ENCODE data around the gene PIP4K2A.
"Not testable (repeated sequence)": the region's sequence is repeated elsewhere in the genome, so short reads cannot be mapped to it uniquely, and the experiment has no call there.

The PIP4K2A gene

DNA sequence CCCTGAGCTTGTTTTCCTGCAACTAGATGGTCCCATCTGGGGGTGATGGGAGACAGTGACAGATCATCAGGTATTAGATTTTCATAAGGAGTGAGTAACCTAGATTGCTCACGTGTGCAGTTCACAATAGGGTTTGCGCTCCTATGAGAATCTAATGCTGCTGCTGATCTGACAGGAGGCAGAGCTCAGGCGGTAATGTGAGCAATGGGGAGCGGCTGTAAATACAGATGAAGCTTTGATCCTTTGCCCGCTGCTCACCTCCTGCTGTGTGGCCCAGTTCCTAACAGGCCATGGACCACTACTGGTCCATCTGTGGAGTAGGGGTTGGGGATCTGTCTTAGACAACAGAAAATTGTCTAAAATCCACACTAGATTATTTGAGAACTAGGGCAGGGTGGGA lies 22.3 kb downstream of the PIP4K2A start:
- not testable (repeated sequence) for DNase-seq

DNA sequence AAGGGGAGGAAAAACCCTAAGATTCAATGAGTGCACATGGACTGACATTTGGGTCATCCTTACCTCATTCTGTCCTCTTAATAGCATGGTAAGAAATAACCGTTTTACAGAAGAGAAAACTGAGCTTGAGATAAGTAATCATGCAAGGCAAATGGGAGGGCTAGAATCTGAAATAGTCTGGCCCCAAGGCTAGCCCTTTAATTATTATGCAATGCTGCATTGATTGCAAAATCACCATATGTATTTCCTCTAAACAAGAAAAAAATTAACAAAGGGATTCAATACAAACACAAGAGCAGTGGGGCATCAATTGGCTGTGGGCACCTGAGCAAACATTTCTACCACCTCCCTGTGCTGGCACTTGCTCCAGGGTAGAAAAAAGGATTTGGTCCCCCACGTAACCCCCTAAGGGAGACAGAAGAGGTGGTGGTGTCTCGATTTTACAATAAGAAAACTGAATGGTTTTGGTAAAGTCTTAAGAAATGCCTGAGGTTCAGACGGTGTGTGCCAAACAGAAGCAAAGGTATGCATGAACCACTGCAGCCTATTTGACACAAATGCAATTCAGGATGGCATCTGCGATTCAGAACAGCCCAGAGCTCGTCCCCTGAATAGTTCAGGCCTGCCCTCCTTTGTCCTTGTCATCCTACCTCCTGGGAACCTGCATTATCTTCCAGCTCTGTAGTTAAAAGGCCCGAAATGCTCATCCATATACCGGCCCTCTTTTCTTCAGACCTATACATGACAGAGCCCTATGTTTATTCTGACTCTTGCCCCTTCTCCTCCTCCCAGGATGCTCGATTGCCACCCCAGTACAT lies 23.6 kb downstream of the PIP4K2A start:
- no peak for DNase-seq

DNA sequence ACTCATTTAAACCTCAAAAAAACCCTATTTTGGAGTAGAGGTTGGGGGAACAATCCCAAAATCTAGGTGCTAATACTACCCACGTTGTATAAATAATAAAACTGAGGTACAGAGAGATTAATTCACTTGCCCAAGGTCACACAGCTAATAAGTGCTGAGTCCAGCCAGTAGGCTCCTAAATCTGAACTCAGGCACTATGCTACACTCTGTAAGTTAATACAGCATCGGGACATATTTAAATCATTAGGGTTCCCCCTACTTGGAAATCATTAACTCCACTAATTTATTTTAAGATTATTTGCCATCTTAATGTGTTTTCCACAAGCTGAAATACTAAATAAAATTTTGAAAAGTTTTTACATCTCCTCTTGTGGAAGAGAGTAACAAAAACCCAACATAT lies 24.2 kb downstream of the PIP4K2A start:
- no peak for DNase-seq

DNA sequence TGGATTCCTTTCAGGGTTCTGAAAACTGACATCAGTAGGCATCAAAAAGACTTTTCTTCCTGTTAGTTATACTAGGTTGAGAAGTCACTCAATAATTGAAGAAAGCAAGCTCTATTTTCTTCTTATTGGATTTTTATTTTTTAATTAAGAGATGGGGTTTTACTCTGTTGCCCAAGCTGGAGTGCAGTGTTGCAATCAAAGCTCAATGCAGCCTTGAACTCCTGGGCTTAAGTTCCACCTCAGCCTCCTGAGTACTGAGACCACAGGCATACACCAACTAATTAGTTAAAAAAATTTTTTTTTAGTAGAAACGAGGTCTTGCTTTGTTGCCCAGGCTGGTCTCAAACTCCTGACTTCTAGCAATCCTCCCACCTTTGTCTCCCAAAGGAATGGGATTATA lies 28.0 kb downstream of the PIP4K2A start:
- DNase-seq, result no peak

DNA sequence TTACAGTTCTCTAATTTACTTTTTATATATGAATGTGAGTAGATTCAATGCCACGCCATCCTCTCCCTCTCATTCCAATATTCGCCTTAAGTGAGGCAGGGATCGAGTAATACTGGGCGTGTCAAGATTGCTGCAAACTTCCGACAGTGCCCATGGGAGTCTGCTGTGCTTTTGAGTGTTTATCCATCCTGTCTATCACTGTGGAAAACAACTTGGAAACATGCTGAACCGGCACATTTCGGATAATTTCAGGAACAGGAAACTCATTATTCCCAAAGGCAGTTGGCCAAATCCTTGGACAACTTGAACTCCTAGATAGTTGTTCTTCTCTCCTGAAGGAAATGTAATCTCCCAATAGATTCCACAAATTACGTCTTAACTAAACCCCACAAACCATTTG lies 28.5 kb downstream of the PIP4K2A start:
- no peak for DNase-seq

DNA sequence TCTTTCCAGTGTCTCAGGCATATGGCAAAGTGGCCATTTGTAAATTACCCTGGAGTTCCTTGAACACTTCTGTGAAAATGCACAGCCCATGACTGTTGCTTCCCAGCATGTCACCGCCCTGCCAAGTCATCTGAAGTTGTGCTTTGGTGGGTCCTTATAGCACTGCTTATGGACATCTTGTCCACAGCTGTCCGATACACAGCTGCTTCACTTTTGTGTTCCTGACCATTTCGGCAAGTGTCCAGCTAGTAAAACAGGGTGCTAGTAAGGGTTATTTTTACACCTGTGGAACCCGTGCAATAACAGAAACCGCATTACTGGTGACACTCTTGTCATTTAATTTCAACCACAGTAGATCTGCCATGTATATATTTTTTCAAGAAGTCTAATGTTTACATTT lies 29.7 kb downstream of the PIP4K2A start:
- DNase-seq, result no peak

DNA sequence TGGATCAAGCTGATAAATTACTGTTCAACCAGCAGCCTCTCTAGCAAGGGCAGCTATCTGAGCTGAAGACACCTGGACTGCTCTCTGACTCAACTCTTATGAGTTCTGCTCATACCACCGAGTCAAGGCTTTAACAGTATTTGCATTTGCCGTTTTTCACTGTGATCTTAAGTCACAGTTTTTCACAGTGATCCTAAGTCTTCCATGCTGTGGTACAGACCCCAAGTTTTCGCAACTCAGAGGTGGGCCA lies 31.3 kb downstream of the PIP4K2A start:
- no peak for DNase-seq

DNA sequence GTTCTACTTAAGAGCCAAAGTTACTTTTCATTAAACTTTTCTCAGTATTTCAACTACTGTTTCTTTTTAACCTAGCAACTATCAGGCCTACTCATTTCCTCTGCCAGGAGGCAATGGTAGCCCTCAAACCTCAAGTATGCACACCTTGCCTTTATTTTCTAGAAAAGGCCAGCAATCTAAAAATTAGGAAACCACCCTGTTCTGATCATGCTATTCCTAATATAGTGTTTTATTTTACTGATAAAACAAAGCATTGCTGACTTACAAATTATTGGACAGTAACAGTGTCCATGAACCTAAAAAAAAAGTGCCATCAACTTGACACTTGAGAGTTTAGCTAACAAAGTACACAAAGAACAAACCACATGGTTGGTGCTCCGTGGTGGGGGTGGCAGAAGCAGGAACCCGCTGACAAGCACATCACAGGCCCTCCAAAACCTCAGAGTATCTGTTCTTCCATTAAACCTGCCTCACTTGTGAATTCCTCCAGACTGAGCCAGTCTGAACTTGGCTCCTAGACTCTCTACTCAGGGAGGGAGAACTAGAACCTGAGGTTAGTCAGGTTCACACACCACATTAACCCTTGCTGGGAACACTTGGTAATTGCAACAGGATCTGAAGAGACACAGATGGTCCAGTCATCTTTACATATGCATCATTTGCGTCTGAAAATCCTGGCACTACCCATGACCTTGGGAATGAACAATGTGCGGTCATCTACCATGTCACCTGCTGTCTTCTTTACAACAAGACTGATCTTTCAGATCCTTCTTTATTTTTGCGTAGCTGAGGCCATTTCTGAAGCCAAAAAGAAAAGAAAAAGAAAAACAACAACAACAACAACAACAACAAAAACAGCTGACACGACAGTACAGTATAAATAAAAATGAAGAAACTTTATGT lies 31.9 kb downstream of the PIP4K2A start:
- peak; percentile 62 for DNase-seq

DNA sequence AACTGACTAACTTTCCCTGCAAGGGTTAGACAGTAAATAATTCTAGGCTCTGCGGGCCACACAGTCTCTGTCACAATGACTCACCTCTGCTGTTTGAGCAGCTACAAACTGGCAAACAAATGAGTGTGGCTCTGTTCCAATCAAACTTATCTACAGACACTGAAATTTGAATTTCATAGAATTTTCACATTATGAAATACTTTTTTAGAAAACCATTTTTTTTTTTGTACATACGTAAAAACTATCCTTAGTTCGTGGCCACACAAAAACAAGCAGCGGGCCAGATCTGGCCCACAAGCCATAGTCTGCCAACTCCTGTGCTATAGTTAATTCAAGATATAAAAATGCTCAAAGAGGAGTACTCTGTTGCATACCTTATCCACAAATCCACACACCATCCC lies 32.6 kb downstream of the PIP4K2A start:
- DNase-seq, result peak; percentile 78

DNA sequence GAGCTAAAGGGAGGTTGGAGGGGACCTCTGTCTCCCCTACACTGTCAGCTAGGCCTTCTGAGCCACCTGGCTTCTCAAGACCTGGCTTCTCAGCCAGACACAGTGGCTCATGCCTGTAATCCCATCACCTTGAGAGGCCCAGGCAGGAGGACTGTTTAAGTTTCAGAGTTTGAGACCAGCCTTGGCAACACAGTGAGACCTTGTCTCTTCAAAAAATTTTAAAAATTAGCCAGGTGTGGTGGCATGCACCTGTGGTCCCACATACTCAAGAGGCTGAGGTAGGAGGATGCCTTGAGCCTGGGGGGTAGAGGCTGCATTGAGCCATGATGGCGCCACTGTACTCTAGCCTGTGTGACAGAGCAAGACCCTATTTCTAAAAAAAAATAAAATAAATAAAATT lies 33.1 kb downstream of the PIP4K2A start:
- no peak for DNase-seq

DNA sequence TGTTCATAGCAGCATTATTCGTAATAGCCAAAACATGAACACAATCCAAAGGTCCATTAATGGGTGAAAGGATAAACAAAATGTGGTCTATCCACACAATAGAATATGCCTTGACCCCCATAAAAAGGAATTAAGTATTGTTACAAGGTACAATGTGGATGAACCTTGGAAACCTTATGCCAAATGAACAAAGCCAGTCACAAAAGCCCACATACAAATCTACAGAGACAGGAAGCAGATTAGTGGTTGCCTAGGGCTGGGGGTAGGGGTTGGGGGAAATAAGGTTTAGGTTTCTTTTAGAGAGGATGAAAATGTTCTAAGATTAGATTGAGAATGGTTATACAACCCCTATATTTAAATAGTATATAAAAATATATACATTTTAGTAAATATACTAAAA lies 34.8 kb downstream of the PIP4K2A start:
- DNase-seq, result no peak

DNA sequence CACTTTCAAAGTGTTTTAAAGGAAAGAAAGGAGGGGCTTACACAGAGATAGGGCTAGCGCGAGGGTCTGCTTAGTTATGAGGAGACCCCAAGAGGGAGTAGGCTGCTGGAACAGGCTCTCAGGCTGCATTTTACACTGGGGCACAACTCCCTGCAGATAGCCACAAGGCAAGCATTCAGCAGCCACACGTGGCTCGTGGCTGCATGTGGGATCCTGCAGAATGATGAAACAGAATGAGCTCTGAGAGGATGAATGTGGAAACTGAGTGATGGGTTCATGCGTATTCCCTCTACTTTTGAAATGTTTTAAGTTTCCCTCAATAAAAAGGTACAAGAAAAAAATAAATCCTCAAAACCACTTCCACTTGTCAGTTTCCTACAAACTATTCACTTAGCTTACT lies 37.0 kb downstream of the PIP4K2A start:
- no peak for DNase-seq

DNA sequence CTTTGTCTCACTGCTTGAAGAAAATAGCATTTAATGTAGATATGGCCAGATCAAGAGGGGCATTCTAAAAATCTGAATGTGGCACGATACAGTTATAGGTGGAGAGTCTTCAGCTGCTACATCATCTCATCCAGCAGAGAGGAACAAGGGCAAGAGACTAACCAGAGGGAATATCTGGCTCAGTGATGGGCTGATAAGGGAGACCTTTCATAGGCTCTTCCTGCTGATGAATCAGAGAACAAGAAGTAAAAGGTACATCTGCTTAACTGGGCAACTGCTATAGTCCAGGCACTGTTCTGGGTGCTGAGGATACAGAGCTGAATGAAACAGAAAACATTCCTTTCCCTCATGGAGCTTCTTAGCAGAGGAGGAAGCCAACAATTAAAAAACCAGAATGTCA lies 37.9 kb downstream of the PIP4K2A start:
- DNase-seq, result no peak

DNA sequence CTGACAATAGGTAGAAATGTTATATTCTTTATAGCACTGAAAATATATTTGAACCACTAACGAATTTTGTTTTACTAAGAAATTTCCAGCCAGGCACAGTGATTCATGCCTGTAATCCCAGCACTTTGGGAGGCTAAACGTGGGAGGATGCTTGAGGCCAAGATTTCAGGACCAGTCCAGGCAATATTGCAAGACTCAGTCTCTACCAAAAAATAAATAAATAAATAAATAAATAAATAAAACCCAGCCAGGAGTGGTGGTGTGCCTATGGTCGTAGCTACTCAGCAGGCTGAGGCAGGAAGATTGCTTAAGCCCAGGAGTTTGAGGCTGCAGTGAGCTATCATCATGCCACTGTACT lies 39.8 kb downstream of the PIP4K2A start:
- no peak for DNase-seq

DNA sequence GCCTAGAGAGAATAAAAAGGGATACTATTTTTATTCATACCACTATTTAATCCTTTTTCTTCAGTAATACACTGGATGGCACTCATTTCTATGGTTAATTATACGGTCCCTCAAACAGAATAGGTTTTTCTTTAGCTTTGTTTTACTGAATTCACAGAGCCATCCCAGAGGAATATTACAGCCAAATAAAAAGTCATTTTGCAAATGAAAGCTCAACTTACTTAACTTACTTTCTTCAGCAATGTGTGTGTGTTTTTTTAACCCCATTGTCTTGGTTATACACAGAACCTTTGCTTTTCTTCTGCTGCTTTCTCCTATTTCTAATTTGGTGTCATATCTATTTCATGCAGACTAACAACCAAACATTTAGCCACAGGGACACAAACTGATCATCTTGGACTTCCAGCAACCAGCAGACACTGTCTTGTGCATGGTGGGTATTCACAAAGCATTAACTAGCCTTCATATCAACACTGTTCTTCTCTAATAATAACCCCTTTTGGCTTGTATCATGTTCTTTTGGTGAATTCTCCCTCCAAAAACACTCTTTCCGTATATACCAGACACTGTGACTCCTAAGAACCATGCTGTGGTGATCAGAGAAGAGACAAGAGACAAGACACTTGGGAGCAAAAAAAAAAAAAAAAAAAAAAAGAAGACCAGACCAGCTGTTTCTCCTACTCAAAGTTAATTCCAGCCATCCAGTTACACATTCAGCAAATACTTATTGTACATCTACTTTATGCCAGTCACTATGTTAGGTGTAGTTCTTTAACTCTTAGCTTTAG lies 40.4 kb downstream of the PIP4K2A start:
- no peak for DNase-seq

DNA sequence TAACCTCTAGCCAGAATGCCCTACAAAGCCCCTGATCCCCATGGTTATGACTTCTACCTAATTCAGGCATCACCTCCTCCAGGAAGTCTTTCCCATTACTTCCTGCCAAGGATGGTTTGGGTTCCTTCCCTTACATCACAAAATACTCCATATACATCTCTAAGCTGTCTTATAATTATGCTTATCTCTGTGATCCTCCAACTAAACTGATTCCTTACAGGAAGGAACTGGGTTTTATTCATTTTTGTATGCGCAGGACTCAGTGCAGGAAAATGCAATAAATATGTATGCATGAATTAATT lies 41.3 kb downstream of the PIP4K2A start:
- no peak for DNase-seq

DNA sequence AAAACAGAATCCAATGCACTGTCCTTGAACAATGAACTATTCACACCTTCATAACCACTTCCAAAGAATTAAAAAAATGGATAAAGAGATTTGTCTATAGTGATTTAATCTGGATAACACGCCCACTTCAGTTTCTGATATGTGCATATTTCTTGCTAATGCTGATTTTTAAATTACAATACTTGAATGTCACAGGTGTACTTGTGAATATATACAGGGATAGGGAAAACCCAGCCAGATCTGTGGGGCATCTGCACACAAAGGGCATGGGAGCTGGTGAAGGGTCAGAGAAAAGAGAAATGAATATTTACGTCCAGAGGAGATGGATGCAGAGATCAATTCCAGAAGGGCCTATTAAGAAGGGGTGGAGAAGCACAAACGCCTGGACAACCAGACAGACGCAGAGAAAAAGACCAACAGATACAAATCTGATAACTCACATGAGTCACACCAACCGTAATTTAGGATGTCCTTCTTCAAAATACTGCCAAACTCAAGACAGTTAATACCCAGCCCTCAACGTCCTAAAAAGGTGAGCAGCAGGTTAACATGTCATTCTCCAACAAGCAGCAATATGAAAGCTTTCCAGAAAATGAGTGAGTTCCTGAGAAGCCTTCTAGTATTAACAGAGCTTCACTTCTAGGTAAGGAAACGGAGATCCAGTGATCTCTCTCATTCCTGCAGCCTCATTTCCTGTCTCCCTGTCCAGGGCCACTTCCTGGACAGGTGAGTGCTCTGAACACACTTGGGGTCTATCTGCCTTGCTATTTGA lies 41.9 kb downstream of the PIP4K2A start:
- no peak for DNase-seq

DNA sequence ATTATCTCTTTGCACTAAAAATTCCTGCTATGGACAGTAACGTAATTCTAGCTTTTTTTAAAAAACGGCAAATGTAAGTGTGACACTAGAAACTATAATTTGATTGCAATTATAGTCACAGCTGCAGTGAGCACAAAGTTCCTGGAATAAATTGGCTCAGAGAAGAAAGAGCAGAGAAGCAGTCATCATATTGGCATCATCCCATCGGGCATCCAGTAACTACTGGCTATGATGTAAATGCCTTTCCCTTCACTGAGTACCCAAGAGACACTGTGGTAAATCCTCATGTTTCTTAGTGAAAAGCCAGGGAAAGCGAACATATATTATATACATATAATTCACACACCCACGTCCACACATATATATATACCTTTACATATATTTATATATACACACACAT lies 43.6 kb downstream of the PIP4K2A start:
- DNase-seq, result peak; percentile 37

DNA sequence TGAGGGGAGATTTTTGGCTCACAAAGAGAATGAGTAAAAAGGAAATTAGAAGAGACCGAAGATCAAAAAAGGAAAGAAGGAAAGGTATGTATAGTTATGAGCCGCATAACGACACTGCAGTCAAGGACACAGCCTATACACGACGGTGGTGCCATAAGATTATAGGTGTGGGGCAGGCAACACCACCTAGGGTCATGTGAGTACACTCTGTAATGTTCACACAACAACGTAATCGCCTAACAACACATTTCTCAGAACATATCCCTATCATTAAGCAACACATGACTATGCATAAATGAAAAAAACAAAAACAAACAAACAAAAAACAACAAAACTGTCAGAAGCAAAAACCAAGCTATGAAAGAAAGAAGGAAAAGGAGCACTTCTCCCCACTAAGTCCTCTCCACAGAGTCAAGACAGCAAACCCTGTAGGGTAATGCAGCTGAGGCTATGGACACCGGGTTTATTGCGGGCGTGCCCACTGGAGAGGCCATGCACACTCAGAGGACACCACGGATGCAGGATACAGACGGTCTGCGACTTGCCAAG lies 45.1 kb downstream of the PIP4K2A start:
- DNase-seq, result no peak

DNA sequence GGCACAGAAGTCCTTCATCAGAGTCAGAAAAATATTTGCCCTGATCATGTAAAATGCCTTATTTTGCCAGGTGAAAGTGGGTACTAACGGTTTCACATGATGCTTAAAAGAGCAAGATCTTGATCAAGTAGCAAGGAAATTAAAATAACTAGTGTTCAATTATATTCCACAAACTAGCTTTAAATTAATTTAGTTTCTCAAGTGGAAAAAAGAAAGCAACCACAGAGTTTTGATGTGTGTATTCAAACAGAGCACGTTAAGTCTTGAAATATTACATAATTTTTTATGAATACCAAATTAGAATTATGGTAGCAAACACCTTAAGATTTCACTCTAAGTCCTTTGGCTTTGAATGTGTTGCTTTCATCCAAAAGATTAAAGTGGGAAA lies 47.3 kb downstream of the PIP4K2A start:
- DNase-seq, result no peak

DNA sequence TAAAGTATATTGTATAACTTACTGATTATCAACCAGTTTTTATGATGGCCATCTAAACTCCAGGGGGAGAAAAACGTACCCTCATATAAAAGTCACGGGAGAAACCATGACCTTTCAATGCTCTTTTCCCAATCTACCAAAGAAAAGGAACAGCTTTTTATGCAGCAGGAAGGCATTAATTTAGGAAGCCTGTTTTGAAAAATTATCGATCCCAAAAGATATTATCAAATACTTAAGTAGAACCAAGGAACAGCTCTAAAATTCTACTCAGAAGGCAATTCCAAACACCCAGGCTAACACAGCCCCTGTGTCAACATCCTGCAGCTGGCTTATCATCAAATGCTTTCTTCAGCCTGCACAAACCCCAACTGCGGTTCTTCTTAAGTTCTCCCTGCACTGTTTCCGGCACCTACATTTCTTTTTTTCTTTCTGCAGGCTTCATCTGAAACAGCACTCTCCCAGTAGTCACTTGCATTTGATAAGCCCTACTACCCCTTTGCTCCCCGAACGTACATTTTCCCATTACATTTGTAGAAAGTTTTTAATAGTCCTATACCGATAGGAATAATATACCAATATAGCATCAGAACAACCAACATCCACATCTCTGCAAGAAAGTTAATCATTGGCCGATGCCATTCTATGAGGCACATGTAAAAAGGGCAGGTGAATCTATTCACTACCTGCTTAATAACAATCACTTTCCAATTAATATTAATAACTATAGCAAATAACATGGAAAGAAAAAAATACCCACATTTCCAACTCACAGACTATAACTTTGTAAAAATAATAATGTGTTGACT lies 47.9 kb downstream of the PIP4K2A start:
- no peak for DNase-seq

DNA sequence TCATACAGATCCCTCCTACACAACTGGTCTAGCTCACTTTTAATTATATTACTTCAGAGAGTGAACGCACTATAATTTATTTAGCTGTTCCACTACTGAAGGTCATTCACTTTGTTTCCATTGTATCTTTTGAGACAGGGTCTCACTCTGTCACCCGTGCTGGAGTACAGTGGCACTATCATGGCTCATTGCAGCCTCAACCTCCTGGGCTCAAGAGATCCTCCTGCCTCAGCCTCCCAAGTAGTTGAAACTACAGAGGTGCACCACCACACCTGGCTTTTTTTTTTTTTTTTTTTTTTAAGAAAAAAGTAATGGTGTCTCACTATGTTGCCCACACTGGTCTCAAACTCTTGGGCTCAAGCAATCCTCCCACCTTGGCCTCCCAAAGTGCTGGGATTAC lies 49.0 kb downstream of the PIP4K2A start:
- no peak for DNase-seq

Measured in fibroblast of skin of right biceps (primary cell).